ENCODE data around the gene AMOTL2.

AMOTL2 gene

GRCh38 chr3:134334231-134334900, 39.9 kb downstream of the AMOTL2 start:
- no peak for DNase-seq (ENCODE audit: low read depth)

- peak; percentile 84 for DNase-seq (ENCODE audit: low read depth)
Observed at GRCh38 chr3:134333522-134334181, 40.6 kb downstream of the AMOTL2 start.

- no peak for DNase-seq (ENCODE audit: low read depth)
Observed at GRCh38 chr3:134332344-134332743, 41.9 kb downstream of the AMOTL2 start.

- DNase-seq (ENCODE audit: low read depth) = no peak
Observed at GRCh38 chr3:134331811-134332199, 42.4 kb downstream of the AMOTL2 start.

GRCh38 chr3:134330883-134331810, 43.1 kb downstream of the AMOTL2 start:
- peak; percentile 84 for DNase-seq (ENCODE audit: low read depth)

GRCh38 chr3:134328846-134329245, 45.4 kb downstream of the AMOTL2 start:
- no peak for DNase-seq (ENCODE audit: low read depth)

- peak; percentile 88 for DNase-seq (ENCODE audit: low read depth)
Observed at GRCh38 chr3:134328147-134328591, 46.1 kb downstream of the AMOTL2 start.

GRCh38 chr3:134327594-134327975, 46.7 kb downstream of the AMOTL2 start:
- peak; percentile 90 for DNase-seq (ENCODE audit: low read depth)

- DNase-seq (ENCODE audit: low read depth) = peak; percentile 99
Observed at GRCh38 chr3:134326760-134327593, 47.3 kb downstream of the AMOTL2 start.

- no peak for DNase-seq (ENCODE audit: low read depth)
Observed at GRCh38 chr3:134326126-134326525, 48.1 kb downstream of the AMOTL2 start.

GRCh38 chr3:134325706-134326105, 48.5 kb downstream of the AMOTL2 start:
- no peak for DNase-seq (ENCODE audit: low read depth)

- no peak for DNase-seq (ENCODE audit: low read depth)
Observed at GRCh38 chr3:134325061-134325705, 49.1 kb downstream of the AMOTL2 start.

- DNase-seq (ENCODE audit: low read depth) = no peak
Observed at GRCh38 chr3:134323966-134324962, 50.0 kb downstream of the AMOTL2 start.

GRCh38 chr3:134322286-134322685, 52.0 kb downstream of the AMOTL2 start:
- no peak for DNase-seq (ENCODE audit: low read depth)

- no peak for DNase-seq (ENCODE audit: low read depth)
Observed at GRCh38 chr3:134320749-134321148, 53.5 kb downstream of the AMOTL2 start.

GRCh38 chr3:134319931-134320330, 54.3 kb downstream of the AMOTL2 start:
- no peak for DNase-seq (ENCODE audit: low read depth)

- DNase-seq (ENCODE audit: low read depth) = no peak
Observed at GRCh38 chr3:134318166-134318565, 56.1 kb downstream of the AMOTL2 start.

- DNase-seq (ENCODE audit: low read depth) = peak; percentile 93
Observed at GRCh38 chr3:134317106-134317947, 56.9 kb downstream of the AMOTL2 start.
